Measurements from ENCODE around the gene SCAI.

SCAI gene

GRCh38 chr9:124899845-124900244 is 243.5 kb downstream of the SCAI start:
- TF ChIP-seq CTCF (conservative IDR thresholded peaks at IDR 0.05; ENCODE audit: low read depth), result no peak
- ChIA-PET POLR2A (ENCODE audit: low non-redundant PET) (interaction anchor here (0.7 kb wide), 1 partner anchor 73 kb away, joined by 4 read pairs; no protein-coding TSS in a partner anchor), CTCF (interaction anchor here (0.7 kb wide), 1 partner anchor 127 kb away, joined by 3 read pairs; no protein-coding TSS in a partner anchor)
- DNase-seq (ENCODE audit: low spot score), result peak; percentile 70
- H3K27ac ChIP-seq, result peak overlapping the region; percentile 59

GRCh38 chr9:124897570-124898460 is 245.5 kb downstream of the SCAI start:
- no peak overlapping the region for H3K27ac ChIP-seq
- DNase-seq (ENCODE audit: low spot score), result no peak
- TF ChIP-seq CTCF (conservative IDR thresholded peaks at IDR 0.05; ENCODE audit: low read depth), result no peak
- CTCF ChIA-PET, result no interaction called here
- POLR2A ChIA-PET (ENCODE audit: low non-redundant PET), result no interaction called here

GRCh38 chr9:124894741-124895170 is 248.6 kb downstream of the SCAI start:
- CTCF ChIA-PET, result interaction anchor here (0.8 to 2.4 kb wide), 5 partner anchors 9 to 120 kb away, joined by 3 to 13 read pairs (median 5); partner anchors contain the start of gene WDR38
- DNase-seq (ENCODE audit: low spot score), result peak; percentile 48
- POLR2A ChIA-PET (ENCODE audit: low non-redundant PET), result no interaction called here
- H3K27ac ChIP-seq, result no peak overlapping the region
- peak; percentile 56 for TF ChIP-seq CTCF (conservative IDR thresholded peaks at IDR 0.05; ENCODE audit: low read depth)

- POLR2A ChIA-PET (ENCODE audit: low non-redundant PET), result interaction anchor here (0.6 to 0.7 kb wide), 2 partner anchors 33 to 40 kb away, joined by 3 to 4 read pairs; partner anchors contain the start of genes ARPC5L and RPL35
- no peak for TF ChIP-seq CTCF (conservative IDR thresholded peaks at IDR 0.05; ENCODE audit: low read depth)
- DNase-seq (ENCODE audit: low spot score), result no peak
- CTCF ChIA-PET, result interaction anchor here (0.5 to 2.4 kb wide), 11 partner anchors 9 to 357 kb away, joined by 3 to 13 read pairs (median 4); partner anchors contain the start of gene WDR38
- H3K27ac ChIP-seq, result no peak overlapping the region
Measured at GRCh38 chr9:124894035-124894740, 249.1 kb downstream of the SCAI start.
